ENCODE data around the gene FAM131C.

FAM131C gene

GRCh38 chr1:16077406-16078245, 4.2 kb upstream of the FAM131C start:
- H3K14ac ChIP-seq (ENCODE audit: low read length) = peak overlapping the region; percentile 21
- H4K91ac ChIP-seq (ENCODE audit: low read depth, low read length, poor library complexity) = no peak overlapping the region
- no peak overlapping the region for H3K4me2 ChIP-seq (ENCODE audit: insufficient read depth, low read length, poor library complexity, severe bottlenecking)
- no peaks in the 10 kb centered on the region for H3K79me1 ChIP-seq (ENCODE audit: low read depth, low read length)
- no peak overlapping the region for H3K27ac ChIP-seq (replicated peaks; ENCODE audit: low read length)
- peaks cover 0 to 41% (median 8%) of the 10 kb centered on the region in 3 experiments for H3K27me3 ChIP-seq (ENCODE audit: control insufficient read depth in 3 of 3, insufficient read depth in 3 of 3, low read depth in 1 of 3, low read length in 3 of 3)
- peak overlapping the region; percentile 90 for H2AK5ac ChIP-seq (ENCODE audit: low read depth, low read length)
- no peak overlapping the region for H2BK5ac ChIP-seq (ENCODE audit: low read length)
- H3K23ac ChIP-seq (ENCODE audit: low read depth, low read length, poor library complexity) = no peak overlapping the region
- peaks cover 0 to 2% of the 10 kb centered on the region in 2 donors for H3K9me3 ChIP-seq (replicated peaks in 1 of 2; ENCODE audit: control insufficient read depth in 2 of 2, insufficient read depth in 1 of 2, low read depth in 1 of 2, low read length in 2 of 2)
- H2BK15ac ChIP-seq (ENCODE audit: low read length) = peak overlapping the region; percentile 38
- no peak overlapping the region for H2BK12ac ChIP-seq (ENCODE audit: low read length)
- no CpG with 5 or more reads among the region's 12 CpGs for WGBS, 2 donors (ENCODE audit: extremely low coverage in 2 of 2, insufficient read length in 2 of 2, insufficient replicate concordance in 1 of 2)
- H4K8ac ChIP-seq (ENCODE audit: low read depth, low read length) = no peak overlapping the region
- H2AFZ ChIP-seq (ENCODE audit: low read length) = no peak overlapping the region
- no peak for DNase-seq (ENCODE audit: low spot score)
- H3K4me3 ChIP-seq (ENCODE audit: low read length in 2 of 2) = no peak overlapping the region
- H3K9ac ChIP-seq (ENCODE audit: low read depth, low read length, poor library complexity) = no peak overlapping the region
- H3K4me1 ChIP-seq (ENCODE audit: control insufficient read depth in 2 of 2, insufficient read depth in 1 of 2, low read depth in 1 of 2, low read length in 2 of 2) = peaks cover 14 to 15% of the 10 kb centered on the region in 2 donors
- no peak overlapping the region for H3K4ac ChIP-seq (ENCODE audit: low read length)
- H2BK120ac ChIP-seq (ENCODE audit: low read depth, low read length) = no peak overlapping the region
- H3K18ac ChIP-seq (ENCODE audit: low read length) = no peak overlapping the region
- no peaks in the 10 kb centered on the region for H3K36me3 ChIP-seq (replicated peaks in 1 of 2; ENCODE audit: control insufficient read depth in 2 of 2, insufficient read depth in 2 of 2, low read length in 2 of 2)

- Histone ChIP-seq H4K91ac (ENCODE audit: low read depth, low read length, poor library complexity) (no peak overlapping the region), H2BK12ac (ENCODE audit: low read length) (peak overlapping the region; percentile 68)
- DNase-seq (ENCODE audit: low spot score) = no peak
Measured at GRCh38 chr1:16076865-16077238, 3.4 kb upstream of the FAM131C start.

GRCh38 chr1:16076031-16076864, 2.8 kb upstream of the FAM131C start:
- H3K36me3 ChIP-seq (replicated peaks in 1 of 2; ENCODE audit: control insufficient read depth in 2 of 2, insufficient read depth in 2 of 2, low read length in 2 of 2) = no peaks in the 10 kb centered on the region
- peak overlapping the region; percentile 63 for H3K14ac ChIP-seq (ENCODE audit: low read length)
- H3K79me1 ChIP-seq (ENCODE audit: low read depth, low read length) = no peaks in the 10 kb centered on the region
- H3K18ac ChIP-seq (ENCODE audit: low read length) = peak overlapping the region; percentile 58
- peak overlapping the region; percentile 68 for H2BK12ac ChIP-seq (ENCODE audit: low read length)
- WGBS, 2 donors (ENCODE audit: extremely low coverage in 2 of 2, insufficient read length in 2 of 2, insufficient replicate concordance in 1 of 2) = no CpG with 5 or more reads among the region's 14 CpGs
- no peak overlapping the region for H2BK120ac ChIP-seq (ENCODE audit: low read depth, low read length)
- no peak overlapping the region for H3K4me2 ChIP-seq (ENCODE audit: insufficient read depth, low read length, poor library complexity, severe bottlenecking)
- no peak overlapping the region for H4K91ac ChIP-seq (ENCODE audit: low read depth, low read length, poor library complexity)
- peaks cover 0 to 52% (median 8%) of the 10 kb centered on the region in 3 experiments for H3K27me3 ChIP-seq (ENCODE audit: control insufficient read depth in 3 of 3, insufficient read depth in 3 of 3, low read depth in 1 of 3, low read length in 3 of 3)
- peaks cover 0 to 2% of the 10 kb centered on the region in 2 donors for H3K9me3 ChIP-seq (replicated peaks in 1 of 2; ENCODE audit: control insufficient read depth in 2 of 2, insufficient read depth in 1 of 2, low read depth in 1 of 2, low read length in 2 of 2)
- H4K8ac ChIP-seq (ENCODE audit: low read depth, low read length) = no peak overlapping the region
- H2AFZ ChIP-seq (ENCODE audit: low read length) = no peak overlapping the region
- DNase-seq (ENCODE audit: low spot score) = no peak
- H3K9ac ChIP-seq (ENCODE audit: low read depth, low read length, poor library complexity) = peak overlapping the region; percentile 39
- H3K23ac ChIP-seq (ENCODE audit: low read depth, low read length, poor library complexity) = peak overlapping the region; percentile 11
- no peak overlapping the region for H2BK5ac ChIP-seq (ENCODE audit: low read length)
- H3K4ac ChIP-seq (ENCODE audit: low read length) = no peak overlapping the region
- H3K4me3 ChIP-seq (ENCODE audit: low read length in 2 of 2) = no peak overlapping the region
- peak overlapping the region; percentile 46 for H2BK15ac ChIP-seq (ENCODE audit: low read length)
- peaks cover 15 to 16% of the 10 kb centered on the region in 2 donors for H3K4me1 ChIP-seq (ENCODE audit: control insufficient read depth in 2 of 2, insufficient read depth in 1 of 2, low read depth in 1 of 2, low read length in 2 of 2)
- peak overlapping the region; percentile 28 for H2AK5ac ChIP-seq (ENCODE audit: low read depth, low read length)
- no peak overlapping the region for H3K27ac ChIP-seq (replicated peaks; ENCODE audit: low read length)

More at GRCh38 chr1:16076865-16077238, 3.4 kb upstream of the FAM131C start:
- Histone ChIP-seq H2BK15ac (ENCODE audit: low read length) (peak overlapping the region; percentile 46), H3K79me1 (ENCODE audit: low read depth, low read length) (no peaks in the 10 kb centered on the region), H2BK5ac (ENCODE audit: low read length) (no peak overlapping the region), H4K8ac (ENCODE audit: low read depth, low read length) (no peak overlapping the region), H2BK120ac (ENCODE audit: low read depth, low read length) (no peak overlapping the region), H3K18ac (ENCODE audit: low read length) (peak overlapping the region; percentile 35), H3K27ac (replicated peaks; ENCODE audit: low read length) (no peak overlapping the region), H3K4ac (ENCODE audit: low read length) (no peak overlapping the region), H3K4me2 (ENCODE audit: insufficient read depth, low read length, poor library complexity, severe bottlenecking) (no peak overlapping the region), H3K14ac (ENCODE audit: low read length) (peak overlapping the region; percentile 63), H3K4me1 (ENCODE audit: control insufficient read depth in 2 of 2, insufficient read depth in 1 of 2, low read depth in 1 of 2, low read length in 2 of 2) (peaks cover 15 to 16% of the 10 kb centered on the region in 2 donors), H3K4me3 (ENCODE audit: low read length in 2 of 2) (no peak overlapping the region), H3K36me3 (replicated peaks in 1 of 2; ENCODE audit: control insufficient read depth in 2 of 2, insufficient read depth in 2 of 2, low read length in 2 of 2) (no peaks in the 10 kb centered on the region), H2AK5ac (ENCODE audit: low read depth, low read length) (peak overlapping the region; percentile 28), H3K9me3 (replicated peaks in 1 of 2; ENCODE audit: control insufficient read depth in 2 of 2, insufficient read depth in 1 of 2, low read depth in 1 of 2, low read length in 2 of 2) (peaks cover 0 to 2% of the 10 kb centered on the region in 2 donors), H2AFZ (ENCODE audit: low read length) (no peak overlapping the region), H3K27me3 (ENCODE audit: control insufficient read depth in 3 of 3, insufficient read depth in 3 of 3, low read depth in 1 of 3, low read length in 3 of 3) (peaks cover 0 to 49% (median 8%) of the 10 kb centered on the region in 3 experiments), H3K9ac (ENCODE audit: low read depth, low read length, poor library complexity) (peak overlapping the region; percentile 24), H3K23ac (ENCODE audit: low read depth, low read length, poor library complexity) (peak overlapping the region; percentile 18)
- WGBS, 2 donors (ENCODE audit: extremely low coverage in 2 of 2, insufficient read length in 2 of 2, insufficient replicate concordance in 1 of 2) = no CpG with 5 or more reads among the region's 11 CpGs

Data from neuronal stem cell (in vitro differentiated cells).